ENCODE measurements around the gene DYNC1LI1.

DYNC1LI1 gene

DNA sequence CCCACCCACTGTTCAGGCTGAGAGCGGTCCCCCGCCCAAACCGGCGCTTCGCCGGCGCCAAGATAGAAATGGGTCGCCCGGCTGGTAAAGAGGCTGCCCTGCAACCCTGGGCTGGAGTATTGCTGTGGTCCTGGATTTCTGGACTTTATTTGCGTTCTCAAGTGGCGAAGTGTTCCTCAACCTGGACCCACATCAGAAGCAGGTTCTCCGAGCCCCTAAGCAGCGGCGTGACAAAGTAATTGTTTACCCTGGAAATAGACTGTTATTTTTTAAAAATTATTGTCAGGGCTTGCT lies 481 bp upstream of the DYNC1LI1 start:
- TF ChIP-seq, protein P1, sequence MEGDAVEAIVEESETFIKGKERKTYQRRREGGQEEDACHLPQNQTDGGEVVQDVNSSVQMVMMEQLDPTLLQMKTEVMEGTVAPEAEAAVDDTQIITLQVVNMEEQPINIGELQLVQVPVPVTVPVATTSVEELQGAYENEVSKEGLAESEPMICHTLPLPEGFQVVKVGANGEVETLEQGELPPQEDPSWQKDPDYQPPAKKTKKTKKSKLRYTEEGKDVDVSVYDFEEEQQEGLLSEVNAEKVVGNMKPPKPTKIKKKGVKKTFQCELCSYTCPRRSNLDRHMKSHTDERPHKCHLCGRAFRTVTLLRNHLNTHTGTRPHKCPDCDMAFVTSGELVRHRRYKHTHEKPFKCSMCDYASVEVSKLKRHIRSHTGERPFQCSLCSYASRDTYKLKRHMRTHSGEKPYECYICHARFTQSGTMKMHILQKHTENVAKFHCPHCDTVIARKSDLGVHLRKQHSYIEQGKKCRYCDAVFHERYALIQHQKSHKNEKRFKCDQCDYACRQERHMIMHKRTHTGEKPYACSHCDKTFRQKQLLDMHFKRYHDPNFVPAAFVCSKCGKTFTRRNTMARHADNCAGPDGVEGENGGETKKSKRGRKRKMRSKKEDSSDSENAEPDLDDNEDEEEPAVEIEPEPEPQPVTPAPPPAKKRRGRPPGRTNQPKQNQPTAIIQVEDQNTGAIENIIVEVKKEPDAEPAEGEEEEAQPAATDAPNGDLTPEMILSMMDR (IDR thresholded peaks at IDR 0.05; ENCODE audit: insufficient read depth, missing control alignments): no peak
- FAIRE-seq (no peak), DNase-seq (ENCODE audit: insufficient read length, low spot score) (no peak)

DNA sequence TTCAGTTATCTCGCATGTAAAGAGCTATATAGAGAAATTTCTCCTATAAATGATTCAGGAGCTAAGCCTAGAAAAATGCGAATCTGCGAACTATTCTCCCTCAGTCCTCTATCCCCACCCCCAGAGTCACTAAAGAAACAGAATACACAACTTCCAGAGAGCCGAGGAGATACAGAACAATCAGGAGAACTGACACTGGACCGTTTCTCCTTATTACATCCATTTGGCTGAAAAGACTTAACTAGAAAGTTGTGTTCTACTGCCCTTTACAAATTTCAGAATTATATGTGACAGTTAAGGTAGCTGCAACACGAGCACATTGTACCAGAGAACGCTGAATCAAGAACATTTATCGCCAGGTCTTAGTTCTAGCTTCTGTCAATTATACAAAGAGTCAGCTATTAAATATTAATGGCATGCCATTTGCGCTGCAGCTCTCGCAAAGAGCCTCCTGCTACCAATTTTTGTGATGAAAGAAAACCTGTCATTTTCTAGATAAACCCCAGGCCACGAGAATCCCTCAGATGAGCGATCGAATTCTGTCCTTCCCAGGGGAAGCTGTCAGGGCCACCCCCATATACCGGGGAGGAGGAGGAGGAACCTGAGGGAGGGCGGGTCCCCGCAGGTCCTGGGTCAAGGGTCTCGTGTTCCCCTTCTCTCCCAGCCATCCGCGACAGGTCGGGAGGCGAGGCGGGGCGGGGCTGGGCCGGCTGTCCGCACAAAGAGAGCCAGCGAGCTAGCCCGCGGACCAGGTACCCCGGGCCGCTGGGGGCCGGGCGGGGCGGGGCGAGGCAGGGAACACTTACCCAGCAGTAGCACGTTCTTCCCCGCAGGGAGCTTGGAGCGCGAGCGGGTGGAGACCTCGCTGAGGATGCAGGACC lies 878 bp downstream of the DYNC1LI1 start:
- FAIRE-seq (no peak), DNase-seq (ENCODE audit: insufficient read length, low spot score) (no peak)
- TF ChIP-seq, protein P1 (IDR thresholded peaks at IDR 0.05; ENCODE audit: insufficient read depth, missing control alignments): no peak

GRCh38 chr3:32568953-32569352 lies 1.7 kb downstream of the DYNC1LI1 start:
- DNase-seq (ENCODE audit: insufficient read length, low spot score) (no peak), FAIRE-seq (no peak)
- TF ChIP-seq, protein P1 (IDR thresholded peaks at IDR 0.05; ENCODE audit: insufficient read depth, missing control alignments): no peak

DNA sequence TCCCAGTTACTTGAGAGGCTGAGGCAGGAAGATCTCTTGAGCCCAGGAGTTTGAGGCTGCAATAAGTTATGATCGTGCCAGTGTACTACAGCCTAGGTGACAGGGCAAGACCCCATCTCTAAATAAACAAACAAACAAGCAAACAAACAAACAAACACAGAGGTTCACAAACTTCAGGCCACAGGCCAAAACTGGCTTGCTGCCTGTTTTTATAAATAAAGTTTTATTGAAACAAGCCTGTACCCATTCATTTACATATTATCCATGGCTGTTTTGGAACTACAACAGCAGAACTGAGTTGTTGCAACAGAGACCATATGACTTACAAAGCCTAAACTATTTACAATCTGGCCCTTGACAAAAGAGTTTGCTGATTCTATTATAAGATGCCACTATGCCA lies 6.5 kb downstream of the DYNC1LI1 start:
- DNase-seq (ENCODE audit: insufficient read length, low spot score): no peak
- no peak for FAIRE-seq
- TF ChIP-seq, protein P1 (IDR thresholded peaks at IDR 0.05; ENCODE audit: insufficient read depth, missing control alignments): no peak

- FAIRE-seq (no peak), DNase-seq (ENCODE audit: insufficient read length, low spot score) (no peak)
- TF ChIP-seq, protein P1 (IDR thresholded peaks at IDR 0.05; ENCODE audit: insufficient read depth, missing control alignments): no peak
These were observed 8.0 kb downstream of the DYNC1LI1 start for GRCh38 chr3:32562640-32563039.

- TF ChIP-seq, protein P1 (IDR thresholded peaks at IDR 0.05; ENCODE audit: insufficient read depth, missing control alignments): no peak
These were observed 12.9 kb downstream of the DYNC1LI1 start for GRCh38 chr3:32557640-32558352.

GRCh38 chr3:32556332-32556731 lies 14.3 kb downstream of the DYNC1LI1 start:
- FAIRE-seq (no peak), DNase-seq (ENCODE audit: insufficient read length, low spot score) (no peak)
- TF ChIP-seq, protein P1 (IDR thresholded peaks at IDR 0.05; ENCODE audit: insufficient read depth, missing control alignments): no peak

More at GRCh38 chr3:32557640-32558352, 12.9 kb downstream of the DYNC1LI1 start:
- FAIRE-seq (no peak), DNase-seq (ENCODE audit: insufficient read length, low spot score) (no peak)

Measured in D721Med (cell line).